ENCODE data around the gene FKBP10. TPM values are rescaled to one million over a fixed set of nuclear protein-coding genes. Genes with fewer than 3 reads are reported as not detected.

The FKBP10 gene
- total RNA-seq, 1 experiment from 2014 or later: 112 TPM

- Histone ChIP-seq H3K4me1 (peaks cover 24% of the 10 kb centered on the region), H3K36me3 (ENCODE audit: control insufficient read depth, insufficient read depth, low read length) (peaks cover 4% of the 10 kb centered on the region; the same call in 1 of the 2 replicates), H3K27me3 (replicated peaks; ENCODE audit: control insufficient read depth, insufficient read depth, low read length) (no peaks in the 10 kb centered on the region), H3K4me3 (ENCODE audit: low read depth, low read length) (peak overlapping the region; percentile 82), H3K9me3 (no peaks in the 10 kb centered on the region)
- intact Hi-C loops (cut with micrococcal nuclease; ENCODE audit: unreplicated experiment): loop anchor here (1.0 kb wide), 1 partner anchor 47 kb away; no protein-coding TSS in a partner anchor
- no peaks in the 10 kb centered on the region for H3K27me3 Mint-ChIP-seq (ENCODE audit: insufficient read depth, unreplicated experiment)
- POLR2A ChIA-PET: interaction anchor here (0.5 to 3.4 kb wide), 13 partner anchors 9 to 181 kb away, joined by 4 to 243 read pairs (median 12); partner anchors contain the start of genes ACLY, EIF1, FKBP10 and HAP1
- H3K27ac Mint-ChIP-seq (ENCODE audit: unreplicated experiment): peak overlapping the region; percentile 93
- TF ChIP-seq, protein P1, sequence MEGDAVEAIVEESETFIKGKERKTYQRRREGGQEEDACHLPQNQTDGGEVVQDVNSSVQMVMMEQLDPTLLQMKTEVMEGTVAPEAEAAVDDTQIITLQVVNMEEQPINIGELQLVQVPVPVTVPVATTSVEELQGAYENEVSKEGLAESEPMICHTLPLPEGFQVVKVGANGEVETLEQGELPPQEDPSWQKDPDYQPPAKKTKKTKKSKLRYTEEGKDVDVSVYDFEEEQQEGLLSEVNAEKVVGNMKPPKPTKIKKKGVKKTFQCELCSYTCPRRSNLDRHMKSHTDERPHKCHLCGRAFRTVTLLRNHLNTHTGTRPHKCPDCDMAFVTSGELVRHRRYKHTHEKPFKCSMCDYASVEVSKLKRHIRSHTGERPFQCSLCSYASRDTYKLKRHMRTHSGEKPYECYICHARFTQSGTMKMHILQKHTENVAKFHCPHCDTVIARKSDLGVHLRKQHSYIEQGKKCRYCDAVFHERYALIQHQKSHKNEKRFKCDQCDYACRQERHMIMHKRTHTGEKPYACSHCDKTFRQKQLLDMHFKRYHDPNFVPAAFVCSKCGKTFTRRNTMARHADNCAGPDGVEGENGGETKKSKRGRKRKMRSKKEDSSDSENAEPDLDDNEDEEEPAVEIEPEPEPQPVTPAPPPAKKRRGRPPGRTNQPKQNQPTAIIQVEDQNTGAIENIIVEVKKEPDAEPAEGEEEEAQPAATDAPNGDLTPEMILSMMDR (IDR thresholded peaks at IDR 0.05; ENCODE audit: insufficient read depth in 1 of 2, low read depth in 1 of 2, low read length in 1 of 2, severe bottlenecking in 1 of 2, unreplicated experiment in 1 of 2): no peak
- H3K4me1 Mint-ChIP-seq (ENCODE audit: low read depth, unreplicated experiment): peaks cover 35% of the 10 kb centered on the region
- CTCF ChIA-PET: interaction anchor here (0.7 to 4.4 kb wide), 11 partner anchors 7 to 175 kb away, joined by 3 to 169 read pairs (median 10); partner anchors contain the start of genes ACLY, EIF1, FKBP10 and P3H4
- no peaks in the 10 kb centered on the region for H3K9me3 Mint-ChIP-seq (ENCODE audit: unreplicated experiment)
- peaks cover 69% of the 10 kb centered on the region for H3K36me3 Mint-ChIP-seq (ENCODE audit: insufficient read depth, unreplicated experiment)
- H3K4me3 Mint-ChIP-seq (ENCODE audit: unreplicated experiment): peak overlapping the region; percentile 74
- peak; percentile 82 to 86 for DNase-seq
- BruUV-seq (replicated peaks): TSS peak; percentile 32
Measured at GRCh38 chr17:41785091-41785858, 27.5 kb upstream of the FKBP10 start.

DNA sequence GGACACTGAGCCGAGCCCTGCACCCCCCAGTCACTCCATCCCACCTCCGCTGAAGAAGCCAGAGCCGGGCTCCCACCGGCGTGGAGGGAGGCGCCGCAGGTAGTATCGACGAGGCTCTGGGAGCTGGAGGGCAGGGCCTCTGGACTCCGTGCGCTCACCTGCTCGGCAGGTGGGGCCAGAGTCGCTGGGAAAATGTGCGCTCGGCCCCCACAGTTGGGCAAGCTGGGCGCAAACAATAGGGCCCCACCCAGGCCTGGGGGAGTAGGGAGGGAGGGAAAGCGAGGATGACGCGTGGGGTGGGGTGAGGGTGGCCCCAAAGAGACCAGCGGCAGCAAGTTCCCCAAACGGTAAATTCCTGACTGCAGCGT, 27.0 kb upstream of the FKBP10 start:
- Mint-ChIP-seq H3K27ac (ENCODE audit: unreplicated experiment) (peak overlapping the region; percentile 93), H3K4me1 (ENCODE audit: low read depth, unreplicated experiment) (peaks cover 35% of the 10 kb centered on the region), H3K27me3 (ENCODE audit: insufficient read depth, unreplicated experiment) (no peaks in the 10 kb centered on the region)

More for the DNA sequence above, 27.0 kb upstream of the FKBP10 start:
- Histone ChIP-seq H3K27me3 (replicated peaks; ENCODE audit: control insufficient read depth, insufficient read depth, low read length) (no peaks in the 10 kb centered on the region), H3K4me3 (ENCODE audit: low read depth, low read length) (peak overlapping the region; percentile 82), H3K9me3 (no peaks in the 10 kb centered on the region), H3K4me1 (peaks cover 24% of the 10 kb centered on the region), H3K36me3 (ENCODE audit: control insufficient read depth, insufficient read depth, low read length) (peaks cover 4% of the 10 kb centered on the region; the same call in 1 of the 2 replicates)
- BruUV-seq (replicated peaks): no TSS peak
- TF ChIP-seq, protein P1 (IDR thresholded peaks at IDR 0.05; ENCODE audit: insufficient read depth in 1 of 2, low read depth in 1 of 2, low read length in 1 of 2, severe bottlenecking in 1 of 2, unreplicated experiment in 1 of 2): peak in 1 of 2 experiments; percentile 34
- ChIA-PET POLR2A (interaction anchor here (0.6 to 3.4 kb wide), 19 partner anchors 9 to 340 kb away, joined by 3 to 243 read pairs (median 5); partner anchors contain the start of genes ACLY, EIF1, FKBP10 and HAP1), CTCF (interaction anchor here (0.6 to 4.4 kb wide), 18 partner anchors 8 to 174 kb away, joined by 3 to 169 read pairs (median 7); partner anchors contain the start of genes ACLY, EIF1, FKBP10 and KLHL11)
- peaks cover 67% of the 10 kb centered on the region for H3K36me3 Mint-ChIP-seq (ENCODE audit: insufficient read depth, unreplicated experiment)
- H3K4me3 Mint-ChIP-seq (ENCODE audit: unreplicated experiment): peak overlapping the region; percentile 74
- H3K9me3 Mint-ChIP-seq (ENCODE audit: unreplicated experiment): no peaks in the 10 kb centered on the region
- intact Hi-C loops (cut with micrococcal nuclease; ENCODE audit: unreplicated experiment): loop anchor here (1.0 kb wide), 4 partner anchors 8 to 48 kb away; no protein-coding TSS in a partner anchor
- peak; percentile 94 for DNase-seq
